Thyroid gland (tissue), 4 donors: ENCODE data around the gene ENAH. TPM values are rescaled to one million over a fixed set of nuclear protein-coding genes. Genes with fewer than 3 reads are reported as not detected.

Experiments
- DNase-seq, 2 donors: peaks; one replicate each; pipeline ENCODE4 v3.0.0-alpha.2; 2019
- H3K27ac ChIP-seq, 3 donors: fragments of 200-600 bp; sonication (generic); 1 replicate in 2 of 3; 2 replicates in 1 of 3; pipeline ENCODE4 v1.5.1; 2016 to 2019; ENCODE audit warnings: mild to moderate bottlenecking in 1 of 3, moderate library complexity in 1 of 3
- H3K27me3 ChIP-seq: fragments of 200-600 bp; sonication (generic); one replicate; pipeline ENCODE4 v1.5.1; 2019
- H3K36me3 ChIP-seq, 2 donors: fragments of 200-600 bp; sonication (generic); one replicate each; pipeline ENCODE4 v1.5.1; 2016 to 2019
- H3K4me1 ChIP-seq, 2 donors: fragments of 200-600 bp; sonication (generic); one replicate each; pipeline ENCODE4 v1.5.1; 2017 to 2019
- H3K4me3 ChIP-seq, 3 donors: fragments of 200-600 bp; sonication (generic); replicated peaks in 1 of 3; 1 replicate in 2 of 3; 2 replicates in 1 of 3; pipeline ENCODE4 v1.5.1; 2016; ENCODE audit warnings: mild to moderate bottlenecking in 1 of 3
- H3K9me3 ChIP-seq: fragments of 200-600 bp; sonication (generic); one replicate; pipeline ENCODE4 v1.5.1; 2017
- POLR2A ChIP-seq, 2 donors: fragments of 450-650 bp; IDR thresholded peaks; one replicate each; pipeline ENCODE4 v1.6.1; 2017; ENCODE audit warnings: antibody characterized with exemption in 2 of 2, mild to moderate bottlenecking in 2 of 2, moderate library complexity in 1 of 2
- WGBS, 2 donors: methylation state at CpG; one replicate each; pipeline ENCODE4 v1.1.5; 2017; 5-methylcytosine and 5-hydroxymethylcytosine counted together
- intact Hi-C: fragments of 100-400 bp; cut with DNase I; formaldehyde crosslinking; loops from one replicate; pipeline ENCODE4 v1.15.1; 2023
- total RNA-seq, 4 donors: library from RNA; depleted of rRNA; stranded (reverse); fragments of >200 nt; gene quantifications; one replicate each; pipeline ENCODE4 v1.2.3, GENCODE V29; 2016
- TF ChIP-seq, protein P1 (sequence below), 6 experiments: fragments of 200-600 bp in 3 of 6; fragments of 450-650 bp in 3 of 6; sonication (generic) in 3 of 6; IDR thresholded peaks; one replicate each; pipeline ENCODE4 v1.5.1; 2016 to 2019; ENCODE audit warnings: antibody characterized with exemption in 6 of 6, mild to moderate bottlenecking in 2 of 6, inconsistent platforms in 1 of 6, moderate library complexity in 1 of 6

ENAH gene
- total RNA-seq, 4 donors from 2014 or later, result 24.5 to 31.4 (median 28.5) TPM

DNA sequence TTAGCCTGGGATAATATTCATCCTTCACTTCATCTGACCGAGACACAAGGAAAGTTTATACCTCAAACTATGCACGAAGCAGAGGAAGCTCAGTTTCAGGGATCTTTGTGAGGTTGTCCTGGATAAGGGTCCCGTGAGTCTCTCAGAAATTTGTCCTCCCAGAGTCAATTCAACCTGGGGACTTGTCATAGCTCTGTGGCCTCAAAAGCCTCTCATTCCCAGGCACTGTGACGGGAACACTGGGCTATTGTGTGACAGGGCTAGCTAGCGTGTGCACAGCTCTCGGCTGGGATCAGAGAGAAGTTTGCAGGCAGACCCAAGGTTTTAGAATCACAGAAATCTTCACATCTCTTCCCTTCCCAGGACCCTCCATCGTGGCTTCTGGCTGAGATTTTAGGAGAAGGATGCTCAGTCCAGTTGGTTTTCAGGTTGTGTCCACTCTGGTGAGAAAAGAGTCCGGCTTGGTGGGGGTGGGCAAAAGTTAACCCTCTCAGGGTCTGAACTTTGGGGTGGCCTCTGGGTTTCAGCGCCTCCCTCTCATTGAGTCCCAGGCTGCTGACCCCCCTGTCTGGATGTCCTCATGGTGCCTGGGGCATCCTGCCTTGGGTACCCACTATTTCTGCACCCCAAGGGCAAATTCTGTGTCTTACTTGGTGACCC, 204.6 kb downstream of the ENAH start:
- Histone ChIP-seq H3K36me3 (no peaks in the 10 kb centered on the region), H3K9me3 (no peaks in the 10 kb centered on the region), H3K27ac (peak overlapping the region in 1 of 3 donors; percentile 13), H3K4me3 (no peak overlapping the region), H3K27me3 (no peaks in the 10 kb centered on the region), H3K4me1 (peaks cover 20 to 42% of the 10 kb centered on the region in 2 donors)
- no peak for DNase-seq
- intact Hi-C loops, result no loop called here
- TF ChIP-seq, protein P1, sequence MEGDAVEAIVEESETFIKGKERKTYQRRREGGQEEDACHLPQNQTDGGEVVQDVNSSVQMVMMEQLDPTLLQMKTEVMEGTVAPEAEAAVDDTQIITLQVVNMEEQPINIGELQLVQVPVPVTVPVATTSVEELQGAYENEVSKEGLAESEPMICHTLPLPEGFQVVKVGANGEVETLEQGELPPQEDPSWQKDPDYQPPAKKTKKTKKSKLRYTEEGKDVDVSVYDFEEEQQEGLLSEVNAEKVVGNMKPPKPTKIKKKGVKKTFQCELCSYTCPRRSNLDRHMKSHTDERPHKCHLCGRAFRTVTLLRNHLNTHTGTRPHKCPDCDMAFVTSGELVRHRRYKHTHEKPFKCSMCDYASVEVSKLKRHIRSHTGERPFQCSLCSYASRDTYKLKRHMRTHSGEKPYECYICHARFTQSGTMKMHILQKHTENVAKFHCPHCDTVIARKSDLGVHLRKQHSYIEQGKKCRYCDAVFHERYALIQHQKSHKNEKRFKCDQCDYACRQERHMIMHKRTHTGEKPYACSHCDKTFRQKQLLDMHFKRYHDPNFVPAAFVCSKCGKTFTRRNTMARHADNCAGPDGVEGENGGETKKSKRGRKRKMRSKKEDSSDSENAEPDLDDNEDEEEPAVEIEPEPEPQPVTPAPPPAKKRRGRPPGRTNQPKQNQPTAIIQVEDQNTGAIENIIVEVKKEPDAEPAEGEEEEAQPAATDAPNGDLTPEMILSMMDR (IDR thresholded peaks at IDR 0.05), result no peak
- no peak for TF ChIP-seq POLR2A (IDR thresholded peaks at IDR 0.05)
- WGBS, 2 donors, result 64 to 70% methylated on average over 9 of the region's 9 CpGs

DNA sequence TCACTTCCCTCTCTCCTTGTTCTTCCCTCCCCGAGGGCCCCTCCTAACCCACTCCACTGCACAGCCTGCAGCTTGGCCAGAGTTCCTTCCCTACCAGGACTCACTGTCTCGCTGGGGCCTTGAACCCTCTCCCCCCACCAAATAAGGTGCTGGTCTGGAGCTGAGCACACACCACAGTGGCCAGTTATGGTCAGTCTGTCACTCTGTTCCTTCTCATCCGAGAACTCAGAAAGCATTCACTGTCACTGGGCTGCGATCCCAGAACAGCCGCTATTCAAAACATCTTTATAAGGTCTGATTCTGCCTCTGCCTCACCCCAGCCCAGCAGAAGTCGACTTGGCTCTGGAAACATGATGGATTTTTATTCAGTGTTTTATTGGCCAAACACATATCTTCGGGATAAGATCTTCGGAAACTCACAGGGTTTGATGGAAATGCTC, 205.3 kb downstream of the ENAH start:
- peak in 1 of 2 donors; percentile 42 for DNase-seq
- Histone ChIP-seq H3K4me3 (no peak overlapping the region), H3K27me3 (no peaks in the 10 kb centered on the region), H3K9me3 (no peaks in the 10 kb centered on the region), H3K36me3 (no peaks in the 10 kb centered on the region), H3K4me1 (peaks cover 24 to 48% of the 10 kb centered on the region in 2 donors), H3K27ac (no peak overlapping the region)
- WGBS, 2 donors, result 37 to 56% methylated on average over 8 of the region's 8 CpGs
- TF ChIP-seq, protein P1 (IDR thresholded peaks at IDR 0.05), result no peak
- no peak for TF ChIP-seq POLR2A (IDR thresholded peaks at IDR 0.05)
- intact Hi-C loops, result no loop called here

DNA sequence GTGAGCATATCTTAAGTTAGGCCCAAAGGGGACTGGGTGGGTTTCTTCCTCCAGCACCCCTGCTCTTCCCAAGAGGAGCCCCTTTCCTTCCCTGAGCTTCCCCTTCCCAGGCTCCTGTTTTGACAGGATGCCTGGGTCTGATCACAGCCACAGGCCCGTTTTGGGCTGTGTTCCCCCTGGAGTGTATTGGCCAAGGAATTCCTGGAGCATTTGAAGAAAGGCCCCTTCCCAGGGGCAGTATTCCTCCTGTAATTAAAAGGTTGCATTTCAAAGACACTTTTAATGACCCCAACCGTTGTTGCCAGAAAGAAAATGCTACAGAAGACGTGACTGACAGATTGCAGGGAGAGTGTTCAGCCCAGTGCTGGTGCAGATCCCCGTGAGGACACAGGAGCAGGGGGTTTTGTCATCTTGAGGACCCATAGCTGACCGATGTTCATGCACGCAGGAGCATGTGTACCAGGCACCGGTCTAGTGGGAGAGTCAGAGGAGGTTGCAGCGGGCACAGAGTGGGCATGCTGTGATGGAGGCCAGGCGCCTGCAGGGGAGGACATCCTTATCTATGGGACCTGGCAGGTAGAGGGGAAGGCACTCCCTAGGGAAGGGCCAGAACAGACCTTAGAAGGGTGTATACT, 205.8 kb downstream of the ENAH start:
- no peak for DNase-seq
- H3K27ac ChIP-seq, result no peak overlapping the region
- H3K4me1 ChIP-seq, result peaks cover 24 to 51% of the 10 kb centered on the region in 2 donors
- TF ChIP-seq, protein P1 (IDR thresholded peaks at IDR 0.05), result no peak
- TF ChIP-seq POLR2A (IDR thresholded peaks at IDR 0.05), result no peak
- no peak overlapping the region for H3K4me3 ChIP-seq
- H3K9me3 ChIP-seq, result no peaks in the 10 kb centered on the region
- intact Hi-C loops, result no loop called here
- no peaks in the 10 kb centered on the region for H3K36me3 ChIP-seq
- no peaks in the 10 kb centered on the region for H3K27me3 ChIP-seq
- WGBS, 2 donors, result 75 to 76% methylated on average over 8 to 9 of the region's 9 CpGs

DNA sequence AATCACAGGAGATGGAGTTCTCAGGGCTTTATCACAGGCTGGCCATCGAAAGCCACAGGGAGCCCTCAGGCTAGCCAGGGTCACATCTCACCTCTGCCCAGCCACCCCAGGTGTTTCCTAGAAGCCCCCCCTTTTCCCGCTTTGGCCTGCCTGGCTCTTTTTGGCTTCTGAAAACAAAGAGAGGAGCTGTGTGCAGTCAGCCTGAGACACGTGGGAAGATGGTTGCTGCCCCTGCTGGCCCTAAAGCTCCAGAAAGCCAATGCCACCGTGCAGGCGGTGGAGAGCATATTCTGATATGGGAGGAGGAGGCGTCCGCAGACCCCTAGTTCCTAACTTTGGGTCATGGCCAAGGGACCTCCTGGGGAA, 206.3 kb downstream of the ENAH start:
- Histone ChIP-seq H3K36me3 (no peaks in the 10 kb centered on the region), H3K4me3 (no peak overlapping the region), H3K27me3 (no peaks in the 10 kb centered on the region), H3K9me3 (no peaks in the 10 kb centered on the region), H3K4me1 (peaks cover 24 to 54% of the 10 kb centered on the region in 2 donors), H3K27ac (peak overlapping the region in 2 of 3 donors; percentile 63 to 75)
- intact Hi-C loops, result no loop called here
- TF ChIP-seq, protein P1 (IDR thresholded peaks at IDR 0.05), result no peak
- no peak for TF ChIP-seq POLR2A (IDR thresholded peaks at IDR 0.05)
- no peak for DNase-seq
- 42 to 49% methylated on average over 4 to 7 of the region's 7 CpGs for WGBS, 2 donors
